ENCODE data around the gene EFNB2.

EFNB2 gene

DNA sequence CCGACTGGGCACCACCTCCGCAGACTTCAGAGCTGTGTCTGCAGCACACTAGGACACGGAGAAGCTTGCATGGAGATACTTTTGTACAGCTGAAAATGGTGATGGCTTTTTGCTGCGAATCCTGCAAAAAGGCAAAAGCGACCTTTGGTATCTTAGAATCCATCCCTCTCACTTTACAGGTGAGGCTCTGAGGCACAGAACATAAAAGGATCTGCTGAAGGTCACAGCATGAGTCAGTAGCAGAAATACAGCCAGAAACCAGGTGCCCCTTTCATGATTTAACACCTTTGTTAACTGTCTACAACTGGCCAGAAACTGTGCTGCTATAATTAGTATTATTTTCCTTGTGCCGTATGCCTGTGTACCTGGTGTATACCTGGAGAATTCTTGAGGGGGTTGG, 48.3 kb downstream of the EFNB2 start:
- DNase-seq (ENCODE audit: low spot score) (no peak), FAIRE-seq (no peak)

DNA sequence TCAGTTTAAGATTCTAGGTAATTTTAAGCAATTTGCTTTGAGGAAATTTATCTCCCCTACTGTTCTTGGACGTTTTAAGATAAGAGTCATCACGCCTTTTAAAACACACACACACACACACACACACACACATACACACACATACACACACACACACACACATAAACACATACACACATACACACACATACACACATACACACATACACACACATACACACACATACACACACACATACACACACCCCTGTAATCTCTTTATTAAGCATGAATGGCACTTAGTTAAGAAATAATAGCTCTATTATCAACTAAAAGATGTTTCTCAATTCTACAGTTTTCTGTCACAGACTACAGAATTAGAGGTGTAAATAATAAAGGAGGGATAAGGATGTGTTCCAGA, 49.2 kb downstream of the EFNB2 start:
- DNase-seq (ENCODE audit: low spot score) (no peak), FAIRE-seq (no peak)

DNA sequence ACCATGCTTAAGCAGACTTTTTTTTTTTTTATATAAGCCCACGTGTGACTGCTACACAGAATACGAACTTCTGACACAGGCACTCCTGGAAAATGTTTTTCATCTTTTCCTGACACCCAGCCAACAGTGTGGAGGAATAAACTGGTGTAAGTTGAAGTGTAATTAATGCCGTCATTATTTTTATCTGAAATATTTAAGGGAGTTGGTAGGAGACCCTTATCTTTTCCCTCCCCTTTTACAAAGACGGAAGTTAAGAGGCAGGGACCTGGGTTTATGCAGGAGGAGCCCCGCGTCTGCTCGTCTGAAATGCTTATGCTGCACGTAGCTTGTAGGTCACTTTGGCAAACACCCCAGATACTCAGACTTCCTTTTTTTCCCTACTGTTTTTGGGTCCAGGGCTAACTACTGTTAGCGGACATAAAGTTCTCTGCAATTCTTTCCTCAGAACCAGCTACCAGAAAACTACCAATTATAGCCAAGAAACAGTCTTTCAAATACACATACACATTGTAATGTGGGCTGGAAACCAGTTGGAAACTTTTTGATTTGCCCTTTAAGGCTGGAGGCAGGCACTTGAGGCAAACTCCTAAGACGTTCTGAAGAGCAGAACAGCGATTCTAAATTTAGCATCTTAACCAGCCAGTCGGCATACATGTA, 50.8 kb downstream of the EFNB2 start:
- FAIRE-seq, result no peak
- no peak for DNase-seq (ENCODE audit: low spot score)

GRCh38 chr13:106484084-106484483, 51.4 kb downstream of the EFNB2 start:
- DNase-seq (ENCODE audit: low spot score), result no peak
- no peak for FAIRE-seq

GRCh38 chr13:106481919-106482318, 53.5 kb downstream of the EFNB2 start:
- DNase-seq (ENCODE audit: low spot score) (no peak), FAIRE-seq (no peak)

DNA sequence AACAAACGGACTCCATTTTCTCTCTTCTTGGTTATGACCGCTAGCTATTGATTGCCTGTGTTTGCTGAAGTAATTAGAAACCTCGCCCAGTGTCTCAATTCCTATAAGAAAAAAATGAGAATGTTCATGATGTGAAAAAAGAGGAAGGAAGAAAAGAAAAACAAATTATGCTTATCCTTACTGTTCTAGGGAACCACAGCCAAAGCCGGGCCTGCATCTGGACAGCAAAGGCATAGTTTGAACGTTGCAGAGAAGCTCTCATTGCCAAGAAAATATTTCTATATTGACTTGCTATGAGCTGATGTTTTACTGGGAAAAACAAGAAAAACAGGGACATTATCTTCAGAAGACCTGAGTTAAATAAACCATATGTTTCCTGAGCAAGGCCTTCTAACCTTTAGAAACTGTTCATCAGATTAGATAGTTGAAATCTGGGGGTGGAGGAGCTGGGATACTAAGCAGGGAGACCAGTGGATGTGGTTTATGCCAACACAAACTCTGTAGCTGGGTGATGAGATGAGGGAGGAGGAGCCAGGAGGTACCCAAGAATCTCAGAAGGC, 55.0 kb downstream of the EFNB2 start:
- DNase-seq (ENCODE audit: low spot score) (no peak), FAIRE-seq (no peak)

GRCh38 chr13:106479929-106480328, 55.5 kb downstream of the EFNB2 start:
- FAIRE-seq, result no peak
- no peak for DNase-seq (ENCODE audit: low spot score)

GRCh38 chr13:106478116-106478515, 57.3 kb downstream of the EFNB2 start:
- DNase-seq (ENCODE audit: low spot score) (no peak), FAIRE-seq (no peak)

GRCh38 chr13:106477303-106477702, 58.2 kb downstream of the EFNB2 start:
- DNase-seq (ENCODE audit: low spot score) (no peak), FAIRE-seq (no peak)

- DNase-seq (ENCODE audit: low spot score) (no peak), FAIRE-seq (no peak)
These were observed 59.6 kb downstream of the EFNB2 start for GRCh38 chr13:106475852-106476251.

DNA sequence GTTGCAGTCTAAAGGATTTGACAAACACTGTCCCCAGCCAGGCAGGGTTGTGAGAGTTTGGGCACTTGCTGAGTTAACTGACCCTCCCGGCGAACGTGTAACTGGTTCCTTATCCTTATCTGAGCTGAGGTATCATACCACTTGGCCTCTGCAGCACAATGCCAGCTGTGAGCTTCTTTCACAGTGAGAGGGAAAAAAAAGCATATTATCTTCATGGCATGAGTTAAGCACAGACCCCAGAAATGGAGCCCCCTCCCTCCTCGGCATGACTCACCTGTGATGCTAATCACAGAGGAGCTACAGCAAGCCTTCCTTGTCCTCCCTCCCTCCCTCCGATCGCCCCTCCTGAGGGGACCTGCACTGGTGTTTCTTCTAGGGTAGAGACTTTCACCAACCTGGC, 60.5 kb downstream of the EFNB2 start:
- DNase-seq (ENCODE audit: low spot score) (no peak), FAIRE-seq (no peak)

- DNase-seq (ENCODE audit: low spot score) (no peak), FAIRE-seq (no peak)
These were observed 62.3 kb downstream of the EFNB2 start for GRCh38 chr13:106473154-106473553.

DNA sequence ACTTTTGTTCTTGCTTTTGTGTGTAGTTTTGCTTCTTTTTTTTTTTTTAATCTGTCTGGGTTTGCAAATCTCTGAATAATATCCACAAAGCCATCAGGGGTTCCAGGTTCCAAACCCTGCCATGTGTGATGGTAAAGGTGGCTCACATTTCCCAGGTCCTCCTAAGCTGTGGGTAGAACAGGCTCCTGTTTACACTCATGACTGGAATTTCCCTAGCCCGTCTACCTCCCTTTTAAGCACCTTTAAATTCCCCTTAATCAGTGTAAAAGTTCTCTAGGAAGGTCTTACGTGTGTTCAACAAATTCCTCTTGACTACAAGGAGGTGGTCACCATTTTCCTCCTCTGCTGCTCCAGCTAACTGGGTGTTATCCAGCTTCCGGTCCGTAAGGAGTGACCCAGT, 62.8 kb downstream of the EFNB2 start:
- no peak for FAIRE-seq

DNA sequence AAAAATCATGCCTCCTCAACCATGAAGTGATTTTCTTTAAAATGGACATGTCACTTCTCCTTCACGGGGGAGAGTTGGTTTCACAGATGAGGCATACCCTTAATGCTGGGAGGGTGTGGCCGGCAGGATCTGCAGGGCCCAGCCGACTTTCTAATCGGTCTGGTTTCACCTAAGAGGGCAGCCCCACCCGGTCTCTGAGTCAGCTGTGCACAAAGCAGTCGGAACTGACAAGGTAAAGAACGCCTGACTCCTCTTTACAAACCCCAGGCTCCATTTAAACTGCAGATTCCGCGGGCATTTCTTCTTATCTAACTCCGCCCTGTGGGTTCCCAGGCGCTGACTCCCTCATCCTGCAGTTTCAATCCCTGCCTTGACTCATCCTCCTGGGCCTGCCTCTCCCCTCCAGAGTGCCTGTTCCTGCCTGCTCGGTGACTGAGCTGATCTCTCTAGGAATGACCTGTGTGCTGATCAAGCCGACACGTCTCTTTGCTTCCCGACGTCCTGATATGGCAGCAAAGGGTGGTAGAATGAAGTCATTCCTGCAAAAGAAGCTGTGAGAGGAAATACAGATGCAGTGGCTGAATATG, 63.4 kb downstream of the EFNB2 start:
- DNase-seq (ENCODE audit: low spot score) (peak; percentile 79), FAIRE-seq (no peak)

More for the DNA sequence above, 62.8 kb downstream of the EFNB2 start:
- no peak for DNase-seq (ENCODE audit: low spot score)

GRCh38 chr13:106470576-106470975, 64.9 kb downstream of the EFNB2 start:
- FAIRE-seq, result no peak
- no peak for DNase-seq (ENCODE audit: low spot score)

- FAIRE-seq (no peak), DNase-seq (ENCODE audit: low spot score) (no peak)
These were observed 66.5 kb downstream of the EFNB2 start for GRCh38 chr13:106468744-106469590.

DNA sequence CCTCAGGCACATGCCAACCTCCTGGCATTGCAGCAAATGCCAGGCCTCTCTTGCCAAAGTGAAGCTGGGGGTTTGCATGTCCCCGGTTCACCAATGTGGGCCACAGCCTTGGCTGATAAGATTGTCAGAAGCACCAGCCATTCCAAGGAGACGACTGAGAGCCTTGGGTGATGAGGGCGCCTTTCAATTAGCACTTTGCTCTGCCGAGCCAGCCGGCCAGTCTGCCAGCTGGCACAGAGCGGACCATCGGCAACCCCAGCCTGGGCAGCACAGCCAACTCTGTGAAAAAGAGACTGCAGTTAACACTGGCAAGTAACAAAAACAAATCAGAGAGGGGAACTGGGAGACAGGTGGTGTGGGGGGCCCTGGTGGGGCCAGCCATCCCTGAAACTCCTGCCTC, 67.3 kb downstream of the EFNB2 start:
- FAIRE-seq (no peak), DNase-seq (ENCODE audit: low spot score) (no peak)

DNA sequence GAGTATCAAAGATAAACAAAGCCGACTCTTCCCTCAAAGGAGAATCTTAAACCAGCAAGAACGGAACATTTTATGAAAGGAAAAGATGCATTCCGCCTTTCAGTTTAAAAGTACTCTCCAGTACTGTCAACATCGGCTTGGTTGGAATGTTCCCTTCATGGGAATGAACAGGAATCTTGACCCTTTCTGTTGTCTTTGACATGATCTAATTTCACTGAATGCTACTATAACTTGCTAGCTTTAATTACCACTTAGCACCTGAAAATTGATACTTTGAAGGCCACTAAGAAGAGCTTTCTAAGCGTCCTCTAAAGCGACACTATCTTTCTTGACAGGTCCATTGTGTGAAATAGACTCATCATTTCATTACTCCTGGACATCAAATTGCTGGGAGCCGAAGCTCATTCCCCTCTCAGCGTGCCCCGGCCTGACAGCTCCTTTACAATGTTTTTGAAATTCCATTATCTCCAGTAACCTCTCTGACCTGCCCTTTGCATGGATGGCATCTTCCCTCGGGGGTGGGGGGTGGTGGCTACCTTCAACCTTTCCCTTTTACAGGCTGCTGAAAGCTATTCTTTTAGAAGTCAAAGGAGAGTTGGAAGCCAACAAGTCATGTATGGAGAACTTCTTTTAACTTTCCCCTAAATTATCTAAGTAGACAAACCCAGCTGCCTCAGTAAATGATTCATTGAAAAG, 67.9 kb downstream of the EFNB2 start:
- no peak for FAIRE-seq
- no peak for DNase-seq (ENCODE audit: low spot score)

GRCh38 chr13:106466691-106467426, 68.6 kb downstream of the EFNB2 start:
- no peak for FAIRE-seq
- no peak for DNase-seq (ENCODE audit: low spot score)

DNA sequence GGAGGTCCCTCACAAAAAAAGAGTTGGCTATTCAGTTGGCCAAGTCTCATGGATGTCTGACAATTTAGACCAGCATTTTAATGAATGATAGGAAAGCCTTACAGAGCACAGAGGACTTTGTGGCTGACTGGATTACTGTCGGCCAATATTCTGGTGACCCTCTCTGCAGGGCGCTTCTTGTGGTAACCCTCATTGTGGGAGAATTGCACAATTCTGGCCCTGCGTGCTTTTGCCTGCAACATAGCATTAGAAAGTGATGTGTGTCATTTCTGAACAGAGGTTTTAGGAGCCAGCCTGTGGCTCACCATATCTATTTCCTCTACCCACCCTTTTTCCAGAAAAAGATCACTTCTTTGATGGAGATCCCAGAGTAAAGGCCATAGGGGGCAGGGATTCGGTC, 71.4 kb downstream of the EFNB2 start:
- no peak for DNase-seq (ENCODE audit: low spot score)
- no peak for FAIRE-seq

DNA sequence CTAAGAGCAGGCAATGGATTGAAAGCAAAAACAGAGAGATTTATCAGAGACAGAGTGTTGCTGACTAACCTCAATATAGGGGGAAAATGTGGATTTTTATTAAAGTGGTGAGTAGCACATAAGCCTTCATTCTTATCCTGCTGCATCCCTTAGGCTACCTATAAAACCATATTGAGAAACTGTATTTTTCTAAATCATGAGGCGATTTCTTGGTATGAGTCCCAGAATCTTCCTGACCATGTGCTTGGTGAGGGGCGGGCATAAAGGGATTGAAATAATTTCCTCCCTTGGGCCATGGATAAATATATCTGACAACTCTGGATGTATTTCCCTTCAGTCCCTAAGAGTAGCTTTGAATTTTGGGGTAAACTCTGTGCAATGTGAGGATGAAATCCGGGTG, 72.8 kb downstream of the EFNB2 start:
- DNase-seq (ENCODE audit: low spot score), result no peak

More for the DNA sequence above, 72.8 kb downstream of the EFNB2 start:
- FAIRE-seq, result no peak
